H9 (cell line): ENCODE measurements around the gene RSAD1. TPM values are rescaled to one million over a fixed set of nuclear protein-coding genes. Genes with fewer than 3 reads are reported as not detected.

Source experiments
- DNase-seq: peaks from one replicate; pipeline ENCODE4 v3.0.0-alpha.2; 2017
- H2AFZ ChIP-seq: one replicate; pipeline ENCODE4 v1.6.1; 2013; ENCODE audit warnings: mild to moderate bottlenecking, low read length, control low read depth, moderate library complexity
- H2AK5ac ChIP-seq: 2 replicates; pipeline ENCODE4 v1.6.1; 2013; ENCODE audit warnings: low read length, control low read depth, mixed read lengths; ENCODE audit not compliant: insufficient read length
- H2BK120ac ChIP-seq: one replicate; pipeline ENCODE4 v1.6.1; 2013; ENCODE audit warnings: low read depth, mild to moderate bottlenecking, low read length, control low read depth, inconsistent platforms; ENCODE audit not compliant: poor library complexity, severe bottlenecking
- H2BK12ac ChIP-seq: 2 replicates; pipeline ENCODE4 v1.6.1; 2013; ENCODE audit warnings: low read length, control low read depth, mixed read lengths, low read depth; ENCODE audit not compliant: insufficient read length
- H2BK15ac ChIP-seq: 2 replicates; pipeline ENCODE4 v1.6.1; 2013; ENCODE audit warnings: low read depth, low read length, control low read depth
- H2BK20ac ChIP-seq: one replicate; pipeline ENCODE4 v1.6.1; 2013; ENCODE audit warnings: low read depth, mild to moderate bottlenecking, low read length, control low read depth, inconsistent platforms; ENCODE audit not compliant: poor library complexity, severe bottlenecking
- H2BK5ac ChIP-seq: 2 replicates; pipeline ENCODE4 v1.6.1; 2013; ENCODE audit warnings: low read length, control low read depth, mixed read lengths; ENCODE audit not compliant: insufficient read length
- H3K14ac ChIP-seq: 2 replicates; pipeline ENCODE4 v1.6.1; 2013; ENCODE audit warnings: low read length, control low read depth; ENCODE audit not compliant: insufficient read depth
- H3K18ac ChIP-seq: 2 replicates; pipeline ENCODE4 v1.6.1; 2013; ENCODE audit warnings: low read depth, mild to moderate bottlenecking, mixed read lengths, low read length, control low read depth; ENCODE audit not compliant: insufficient read length
- H3K23ac ChIP-seq: 2 replicates; pipeline ENCODE4 v1.6.1; 2013; ENCODE audit warnings: low read length, control low read depth, mixed read lengths, low read depth; ENCODE audit not compliant: insufficient read length
- H3K23me2 ChIP-seq: 2 replicates; pipeline ENCODE4 v1.6.1; 2013; ENCODE audit warnings: low read depth, mild to moderate bottlenecking, mixed read lengths, low read length, control low read depth; ENCODE audit not compliant: insufficient read length, poor library complexity, severe bottlenecking
- H3K27ac ChIP-seq: 2 replicates; pipeline ENCODE4 v1.5.1; 2013; ENCODE audit warnings: low read length, control low read depth, mixed read lengths, low read depth; ENCODE audit not compliant: insufficient read length
- H3K27me3 ChIP-seq: 2 replicates; pipeline ENCODE4 v1.6.1; 2013; ENCODE audit warnings: low read length, control low read depth, inconsistent platforms; ENCODE audit not compliant: insufficient read depth
- H3K4ac ChIP-seq: 2 replicates; pipeline ENCODE4 v1.6.1; 2013; ENCODE audit warnings: low read depth, mild to moderate bottlenecking, control low read depth, inconsistent platforms, low read length, moderate library complexity
- H3K4me1 ChIP-seq: 2 replicates; pipeline ENCODE4 v1.6.1; 2013; ENCODE audit warnings: low read length, control low read depth, inconsistent platforms; ENCODE audit not compliant: insufficient read depth
- H3K4me2 ChIP-seq: 2 replicates; pipeline ENCODE4 v1.6.1; 2013; ENCODE audit warnings: low read length, control low read depth, mixed read lengths; ENCODE audit not compliant: insufficient read length, insufficient read depth
- H3K56ac ChIP-seq: 2 replicates; pipeline ENCODE4 v1.6.1; 2013; ENCODE audit warnings: low read depth, mild to moderate bottlenecking, mixed read lengths, low read length, control low read depth; ENCODE audit not compliant: insufficient read length
- H3K79me1 ChIP-seq: 2 replicates; pipeline ENCODE4 v1.6.1; 2013; ENCODE audit warnings: low read depth, mild to moderate bottlenecking, moderate library complexity, low read length, control low read depth, inconsistent platforms; ENCODE audit not compliant: insufficient read depth, poor library complexity, severe bottlenecking
- H3K79me2 ChIP-seq: 2 replicates; pipeline ENCODE4 v1.6.1; 2013; ENCODE audit warnings: low read length, control low read depth, inconsistent platforms; ENCODE audit not compliant: insufficient read depth
- H3K9ac ChIP-seq: 2 replicates; pipeline ENCODE4 v1.6.1; 2013; ENCODE audit warnings: low read length, control low read depth, mixed read lengths; ENCODE audit not compliant: insufficient read length; ENCODE audit errors: extremely low read depth
- H3K9me3 ChIP-seq: one replicate; pipeline ENCODE4 v1.6.1; 2013; ENCODE audit warnings: low read depth, low read length, inconsistent platforms; ENCODE audit not compliant: control insufficient read depth
- H3T11ph ChIP-seq: one replicate; pipeline ENCODE4 v1.6.1; 2013; ENCODE audit warnings: mild to moderate bottlenecking, low read length, control low read depth, inconsistent platforms
- H4K20me1 ChIP-seq: one replicate; pipeline ENCODE4 v1.6.1; 2013; ENCODE audit not compliant: control insufficient read depth, insufficient read length, insufficient read depth
- H4K5ac ChIP-seq: 2 replicates; pipeline ENCODE4 v1.6.1; 2013; ENCODE audit warnings: low read depth, mild to moderate bottlenecking, mixed read lengths, low read length, control low read depth; ENCODE audit not compliant: insufficient read length
- H4K8ac ChIP-seq: replicated peaks from 2 replicates; pipeline ENCODE4 v1.6.1; 2013; ENCODE audit warnings: low read length, control low read depth, mixed read lengths, low read depth; ENCODE audit not compliant: insufficient read length
- H4K91ac ChIP-seq: 2 replicates; pipeline ENCODE4 v1.6.1; 2013; ENCODE audit warnings: low read depth, mild to moderate bottlenecking, moderate library complexity, mixed read lengths, low read length, control low read depth; ENCODE audit not compliant: insufficient read length
- H3K27ac Mint-ChIP-seq, 3 experiments: 2 replicates in 2 of 3; 3 replicates in 1 of 3; pipeline ENCODE4 v1.8.0; 2020 to 2021; ENCODE audit warnings: mixed read lengths in 3 of 3, mild to moderate bottlenecking in 1 of 3, moderate library complexity in 1 of 3
- H3K27me3 Mint-ChIP-seq: 2 replicates; pipeline ENCODE4 v1.8.0; 2021; ENCODE audit warnings: low read depth, mild to moderate bottlenecking, moderate library complexity, mixed read lengths
- H3K36me3 Mint-ChIP-seq, 3 experiments: 2 replicates in 2 of 3; 3 replicates in 1 of 3; pipeline ENCODE4 v1.8.0; 2020 to 2021; ENCODE audit warnings: low read depth in 3 of 3, mixed read lengths in 3 of 3; ENCODE audit not compliant: insufficient read depth in 1 of 3
- H3K4me1 Mint-ChIP-seq, 2 experiments: 2 replicates each; pipeline ENCODE4 v1.8.0; 2020; ENCODE audit warnings: mixed read lengths in 2 of 2
- H3K4me3 Mint-ChIP-seq, 2 experiments: 2 replicates in 1 of 2; 3 replicates in 1 of 2; pipeline ENCODE4 v1.8.0; 2020 to 2021; ENCODE audit warnings: mild to moderate bottlenecking in 2 of 2, mixed read lengths in 2 of 2, moderate library complexity in 1 of 2
- H3K9me3 Mint-ChIP-seq, 2 experiments: 2 replicates in 1 of 2; 3 replicates in 1 of 2; pipeline ENCODE4 v1.8.0; 2020; ENCODE audit warnings: mild to moderate bottlenecking in 2 of 2, mixed read lengths in 2 of 2, moderate library complexity in 1 of 2
- WGBS: extraction: QIAGEN DNeasy Blood & Tissue Kit; methylation state at CpG from one replicate; pipeline ENCODE4 v1.1.7; 2013; ENCODE audit warnings: missing lambda C conversion rate, low lambda C conversion rate, mixed read lengths; ENCODE audit not compliant: insufficient read length; ENCODE audit errors: extremely low coverage; 5-methylcytosine and 5-hydroxymethylcytosine counted together
- total RNA-seq: library from RNA; stranded (reverse); gene quantifications from 2 replicates; pipeline ENCODE4 v1.2.1, GENCODE V29; 2021
- TF ChIP-seq, protein P1 (sequence below): fragments of 200-600 bp; sonication (generic); conservative IDR thresholded peaks from 3 replicates; pipeline ENCODE4 v1.8.0; 2021; ENCODE audit warnings: antibody characterized with exemption, mild to moderate bottlenecking

The RSAD1 gene
- total RNA-seq, 1 experiment from 2014 or later: 27.9 TPM

DNA sequence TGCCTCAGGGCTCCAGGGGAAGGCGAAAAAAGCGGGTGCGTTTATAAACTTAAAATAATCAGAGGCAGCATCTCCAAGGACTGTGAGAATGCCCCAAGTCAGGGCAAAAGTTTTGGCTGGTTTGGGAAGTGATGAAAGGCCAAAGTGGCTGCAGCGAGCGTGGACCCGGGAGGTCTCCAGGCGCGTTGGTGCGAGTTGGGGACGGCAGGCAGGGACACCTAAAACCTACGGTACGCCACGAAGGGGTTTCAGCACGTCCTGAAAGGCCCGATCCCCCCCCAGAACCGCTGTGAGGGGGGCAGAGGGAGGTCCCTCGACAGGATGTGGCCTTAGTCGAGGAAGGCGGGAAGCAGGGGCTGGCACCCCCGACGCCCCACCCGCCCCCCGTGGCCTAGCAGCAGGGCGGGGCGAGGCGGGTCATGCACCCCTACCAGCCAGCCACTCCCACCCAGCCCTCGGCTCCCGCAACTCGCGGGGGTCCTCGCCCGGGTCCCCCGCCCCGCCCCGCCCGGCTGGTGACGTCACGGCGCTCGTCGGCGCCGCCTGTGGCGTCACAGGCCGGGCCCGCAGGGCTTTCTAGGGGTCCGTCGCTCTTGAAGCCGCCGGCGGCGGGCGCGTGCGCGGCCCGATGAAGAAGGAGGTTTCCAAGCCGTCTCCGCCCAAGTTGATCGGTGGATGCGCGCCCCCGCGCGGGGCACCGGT is 29.4 kb downstream of the RSAD1 start, which contains the start of gene MYCBPAP:
TSS of gene MYCBPAP (plus strand) at position 569 of the 702 bp plus-strand sequence. CDS start 236 bp downstream, outside the sequence.
- Histone ChIP-seq H2BK12ac (no peak within 1 kb of the TSS), H4K91ac (no peak within 1 kb of the TSS), H2BK20ac (no peak within 1 kb of the TSS), H2AFZ (no peak within 1 kb of the TSS), H3K23ac (no peak within 1 kb of the TSS), H2BK120ac (no peak within 1 kb of the TSS), H4K20me1 (no peaks in the 10 kb centered on the region), H3K79me1 (no peaks in the 10 kb centered on the region), H3K4ac (no peak within 1 kb of the TSS), H3K27me3 (no peaks in the 10 kb centered on the region; the same call in 1 of the 2 replicates), H3K79me2 (no peaks in the 10 kb centered on the region), H2BK15ac (no peak within 1 kb of the TSS), H3K27ac (no peak within 1 kb of the TSS), H4K5ac (no peak within 1 kb of the TSS), H3K56ac (no peak within 1 kb of the TSS), H2BK5ac (no peak within 1 kb of the TSS), H3T11ph (no peak within 1 kb of the TSS), H3K9ac (peak within 1 kb of the TSS; percentile 47), H3K4me1 (peaks cover 3% of the 10 kb centered on the region; the same call in 1 of the 2 replicates), H4K8ac (no peak within 1 kb of the TSS), H3K23me2 (peaks cover 5% of the 10 kb centered on the region), H2AK5ac (no peak within 1 kb of the TSS), H3K4me2 (peak within 1 kb of the TSS; percentile 84), H3K14ac (peak within 1 kb of the TSS; percentile 62), H3K9me3 (no peaks in the 10 kb centered on the region), H3K18ac (peak within 1 kb of the TSS; percentile 87)
- Mint-ChIP-seq H3K4me3 (peak within 1 kb of the TSS; percentile 85 to 94), H3K27ac (peak within 1 kb of the TSS; percentile 45 to 83 (median 77); a peak in 6 of 7 replicates), H3K36me3 (no peaks in the 10 kb centered on the region), H3K4me1 (peaks cover 25 to 38% of the 10 kb centered on the region in 2 experiments), H3K27me3 (peaks cover 16% of the 10 kb centered on the region), H3K9me3 (no peaks in the 10 kb centered on the region; a peak in 2 of 5 replicates)
- WGBS: no CpG with 5 or more reads among the region's 66 CpGs
- peak; percentile 90 for DNase-seq
- TF ChIP-seq, protein P1, sequence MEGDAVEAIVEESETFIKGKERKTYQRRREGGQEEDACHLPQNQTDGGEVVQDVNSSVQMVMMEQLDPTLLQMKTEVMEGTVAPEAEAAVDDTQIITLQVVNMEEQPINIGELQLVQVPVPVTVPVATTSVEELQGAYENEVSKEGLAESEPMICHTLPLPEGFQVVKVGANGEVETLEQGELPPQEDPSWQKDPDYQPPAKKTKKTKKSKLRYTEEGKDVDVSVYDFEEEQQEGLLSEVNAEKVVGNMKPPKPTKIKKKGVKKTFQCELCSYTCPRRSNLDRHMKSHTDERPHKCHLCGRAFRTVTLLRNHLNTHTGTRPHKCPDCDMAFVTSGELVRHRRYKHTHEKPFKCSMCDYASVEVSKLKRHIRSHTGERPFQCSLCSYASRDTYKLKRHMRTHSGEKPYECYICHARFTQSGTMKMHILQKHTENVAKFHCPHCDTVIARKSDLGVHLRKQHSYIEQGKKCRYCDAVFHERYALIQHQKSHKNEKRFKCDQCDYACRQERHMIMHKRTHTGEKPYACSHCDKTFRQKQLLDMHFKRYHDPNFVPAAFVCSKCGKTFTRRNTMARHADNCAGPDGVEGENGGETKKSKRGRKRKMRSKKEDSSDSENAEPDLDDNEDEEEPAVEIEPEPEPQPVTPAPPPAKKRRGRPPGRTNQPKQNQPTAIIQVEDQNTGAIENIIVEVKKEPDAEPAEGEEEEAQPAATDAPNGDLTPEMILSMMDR: peak; percentile 24; the same call in 1 of the 3 replicates
